ENCODE measurements around the gene SLC17A7. TPM values are rescaled to one million over a fixed set of nuclear protein-coding genes. Genes with fewer than 3 reads are reported as not detected.

Gene SLC17A7
- total RNA-seq, 1 donor from 2014 or later = 0.99 TPM

DNA sequence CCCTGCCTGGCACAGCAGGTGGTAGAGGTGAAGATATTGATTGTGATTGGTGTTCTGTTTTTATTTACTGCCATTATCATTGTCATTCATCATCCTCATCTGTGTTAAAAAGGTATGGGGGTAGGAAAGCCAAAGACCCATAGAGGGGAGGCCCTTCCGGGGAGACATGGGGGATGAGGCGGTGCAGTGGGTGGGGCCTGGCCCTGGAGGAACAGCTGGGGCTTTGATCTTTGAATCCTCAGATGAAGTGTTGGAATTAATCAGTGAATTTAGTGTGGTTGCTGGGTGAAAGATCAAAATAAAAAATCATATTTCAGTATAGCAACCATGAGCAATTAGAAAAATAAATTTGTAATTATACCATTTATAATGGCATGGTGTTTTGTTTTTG is 25.5 kb downstream of the SLC17A7 start:
- H3K27ac ChIP-seq (replicated peaks) = no peak overlapping the region
- DNase-seq = no peak
- no peaks in the 10 kb centered on the region for H3K9me3 ChIP-seq (replicated peaks)
- no peaks in the 10 kb centered on the region for H3K36me3 ChIP-seq
- H3K27me3 ChIP-seq (ENCODE audit: low read depth) = peaks cover 85% of the 10 kb centered on the region
- H3K4me1 ChIP-seq = peaks cover 3% of the 10 kb centered on the region
- intact Hi-C loops (cut with micrococcal nuclease) = no loop called here
- no peak overlapping the region for H3K4me3 ChIP-seq
- TF ChIP-seq, protein P1, sequence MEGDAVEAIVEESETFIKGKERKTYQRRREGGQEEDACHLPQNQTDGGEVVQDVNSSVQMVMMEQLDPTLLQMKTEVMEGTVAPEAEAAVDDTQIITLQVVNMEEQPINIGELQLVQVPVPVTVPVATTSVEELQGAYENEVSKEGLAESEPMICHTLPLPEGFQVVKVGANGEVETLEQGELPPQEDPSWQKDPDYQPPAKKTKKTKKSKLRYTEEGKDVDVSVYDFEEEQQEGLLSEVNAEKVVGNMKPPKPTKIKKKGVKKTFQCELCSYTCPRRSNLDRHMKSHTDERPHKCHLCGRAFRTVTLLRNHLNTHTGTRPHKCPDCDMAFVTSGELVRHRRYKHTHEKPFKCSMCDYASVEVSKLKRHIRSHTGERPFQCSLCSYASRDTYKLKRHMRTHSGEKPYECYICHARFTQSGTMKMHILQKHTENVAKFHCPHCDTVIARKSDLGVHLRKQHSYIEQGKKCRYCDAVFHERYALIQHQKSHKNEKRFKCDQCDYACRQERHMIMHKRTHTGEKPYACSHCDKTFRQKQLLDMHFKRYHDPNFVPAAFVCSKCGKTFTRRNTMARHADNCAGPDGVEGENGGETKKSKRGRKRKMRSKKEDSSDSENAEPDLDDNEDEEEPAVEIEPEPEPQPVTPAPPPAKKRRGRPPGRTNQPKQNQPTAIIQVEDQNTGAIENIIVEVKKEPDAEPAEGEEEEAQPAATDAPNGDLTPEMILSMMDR (IDR thresholded peaks at IDR 0.05; ENCODE audit: borderline replicate concordance) = no peak

DNA sequence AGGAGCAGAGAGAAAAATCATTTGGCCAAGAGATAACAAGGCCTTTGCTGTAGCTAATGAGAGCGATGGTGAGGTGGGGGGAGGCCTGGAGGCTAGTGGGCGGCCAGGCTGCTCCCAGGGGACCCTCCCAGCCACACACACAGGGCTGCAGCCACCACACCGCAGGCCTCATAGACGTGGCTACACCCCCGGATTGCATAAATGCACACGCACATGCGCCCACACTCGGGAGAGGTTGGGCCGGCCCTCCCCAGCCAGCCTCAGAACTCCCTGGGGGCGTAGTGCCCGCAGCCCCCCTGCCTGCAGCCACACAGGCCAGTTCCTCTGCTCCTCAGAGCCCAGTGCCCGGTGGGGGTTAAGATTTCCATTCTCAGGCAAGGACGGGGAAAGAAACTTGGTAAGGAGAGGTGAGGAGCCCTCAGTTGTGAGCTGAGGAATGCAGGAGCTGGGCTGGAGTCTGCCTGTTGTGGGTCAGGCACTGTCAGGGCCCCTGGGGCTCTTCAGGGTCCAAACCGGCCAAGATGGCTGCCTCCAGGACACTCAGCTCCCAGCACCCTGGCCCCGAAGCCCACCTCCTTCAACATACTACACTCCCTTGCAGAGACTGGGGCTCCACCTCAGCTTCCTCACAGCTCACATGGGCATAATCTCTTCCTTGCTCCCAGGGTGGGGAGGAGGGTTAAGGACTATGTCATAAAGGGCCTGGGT is 26.1 kb downstream of the SLC17A7 start:
- DNase-seq = no peak
- intact Hi-C loops (cut with micrococcal nuclease) = no loop called here
- TF ChIP-seq, protein P1 (IDR thresholded peaks at IDR 0.05; ENCODE audit: borderline replicate concordance) = no peak
- Histone ChIP-seq H3K36me3 (no peaks in the 10 kb centered on the region), H3K27me3 (ENCODE audit: low read depth) (peaks cover 82% of the 10 kb centered on the region), H3K27ac (replicated peaks) (no peak overlapping the region), H3K9me3 (replicated peaks) (no peaks in the 10 kb centered on the region), H3K4me3 (no peak overlapping the region), H3K4me1 (no peaks in the 10 kb centered on the region)

DNA sequence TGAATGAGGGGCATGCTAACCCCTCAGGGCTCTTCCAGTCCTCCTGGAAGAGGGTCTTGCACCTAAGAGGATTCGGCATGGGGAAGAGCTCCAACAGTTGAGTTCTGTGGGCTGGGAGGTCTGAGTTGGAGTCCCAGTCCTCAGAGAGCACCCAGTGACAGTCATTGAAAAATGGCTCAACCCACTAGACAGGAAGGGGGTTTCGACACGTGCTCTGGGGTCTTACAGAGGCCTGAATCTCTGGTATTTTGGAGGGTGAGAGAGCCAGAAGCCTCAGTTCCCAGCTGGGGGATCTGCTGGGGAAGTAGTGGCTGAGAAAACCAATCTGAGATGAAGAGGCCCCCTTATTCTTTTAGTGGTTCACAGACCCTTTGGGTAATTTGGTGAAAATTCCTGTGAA is 27.1 kb downstream of the SLC17A7 start:
- TF ChIP-seq, protein P1 (IDR thresholded peaks at IDR 0.05; ENCODE audit: borderline replicate concordance) = no peak
- H3K27me3 ChIP-seq (ENCODE audit: low read depth) = peaks cover 73% of the 10 kb centered on the region
- intact Hi-C loops (cut with micrococcal nuclease) = no loop called here

DNA sequence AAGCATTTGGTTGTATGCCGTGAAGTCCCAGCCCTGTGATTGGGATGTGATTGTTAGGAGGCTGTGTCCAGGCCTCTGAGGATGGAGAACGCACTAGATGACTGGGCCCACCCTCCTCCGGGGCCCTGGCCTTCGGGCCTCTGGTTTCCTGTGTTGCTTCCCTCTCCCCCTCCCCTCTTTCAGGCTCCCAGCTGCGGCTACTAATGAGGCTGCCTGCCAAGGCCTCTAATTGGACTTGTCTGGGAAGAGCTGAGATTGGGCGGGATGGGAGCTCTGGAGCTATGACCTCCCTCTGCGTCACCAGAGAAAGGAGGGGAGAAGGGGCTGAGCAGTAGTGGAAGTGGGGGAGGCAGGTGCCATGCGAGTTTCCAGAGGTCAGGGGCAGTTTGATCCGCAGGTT is 28.0 kb downstream of the SLC17A7 start:
- TF ChIP-seq, protein P1 (IDR thresholded peaks at IDR 0.05; ENCODE audit: borderline replicate concordance) = no peak
- Histone ChIP-seq H3K36me3 (no peaks in the 10 kb centered on the region), H3K4me3 (no peak overlapping the region), H3K27me3 (ENCODE audit: low read depth) (peaks cover 66% of the 10 kb centered on the region), H3K9me3 (replicated peaks) (no peaks in the 10 kb centered on the region), H3K4me1 (no peaks in the 10 kb centered on the region), H3K27ac (replicated peaks) (no peak overlapping the region)
- no peak for DNase-seq
- intact Hi-C loops (cut with micrococcal nuclease) = no loop called here

More for the DNA sequence above, 27.1 kb downstream of the SLC17A7 start:
- Histone ChIP-seq H3K4me1 (no peaks in the 10 kb centered on the region), H3K9me3 (replicated peaks) (no peaks in the 10 kb centered on the region), H3K36me3 (no peaks in the 10 kb centered on the region), H3K27ac (replicated peaks) (no peak overlapping the region), H3K4me3 (no peak overlapping the region)
- no peak for DNase-seq

DNA sequence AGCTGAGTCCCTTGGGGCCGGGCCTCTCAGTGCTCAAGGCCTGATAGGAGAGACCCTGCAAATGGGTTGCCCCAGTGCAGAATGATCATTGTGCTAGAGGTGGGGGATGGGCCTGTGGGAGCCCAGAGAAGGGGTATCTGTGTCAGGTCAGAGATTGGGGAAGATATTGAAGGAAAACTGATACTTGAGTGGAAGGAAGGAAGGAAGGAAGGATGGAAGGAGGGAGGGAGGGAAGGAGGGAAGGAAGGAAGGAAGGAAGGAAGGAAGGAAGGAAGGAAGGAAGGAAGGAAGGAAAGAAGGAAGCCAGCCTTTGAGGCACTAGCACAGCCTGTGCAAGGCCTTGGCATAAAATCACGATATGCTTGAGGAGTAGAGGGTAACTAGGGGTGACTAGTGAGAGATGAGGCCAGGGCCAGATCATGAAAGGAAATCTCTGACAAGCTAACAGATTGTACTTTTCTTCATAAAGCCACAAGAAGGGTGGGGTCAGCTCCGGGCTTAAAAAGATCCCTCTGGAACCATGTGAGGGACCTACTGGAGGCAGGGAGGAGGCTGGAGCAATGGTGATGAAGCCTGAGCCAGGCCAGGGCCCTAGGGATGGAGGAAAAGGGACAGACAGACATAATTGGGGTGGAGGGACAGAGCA is 29.5 kb downstream of the SLC17A7 start:
- intact Hi-C loops (cut with micrococcal nuclease) = no loop called here
- peaks cover 59% of the 10 kb centered on the region for H3K27me3 ChIP-seq (ENCODE audit: low read depth)
- TF ChIP-seq, protein P1 (IDR thresholded peaks at IDR 0.05; ENCODE audit: borderline replicate concordance) = no peak
- H3K27ac ChIP-seq (replicated peaks) = no peak overlapping the region
- no peaks in the 10 kb centered on the region for H3K9me3 ChIP-seq (replicated peaks)
- H3K36me3 ChIP-seq = no peaks in the 10 kb centered on the region
- H3K4me1 ChIP-seq = no peaks in the 10 kb centered on the region
- no peak for DNase-seq
- no peak overlapping the region for H3K4me3 ChIP-seq

Measured in left ventricle myocardium inferior (tissue), 1 donor.